GM23338 (cell line): ENCODE results near the gene GNB2. TPM values are rescaled to one million over a fixed set of nuclear protein-coding genes. Genes with fewer than 3 reads are reported as not detected.

ENCODE experiments used
- ATAC-seq: fragments of 200-7000 bp; cut with Tn5 transposase; 3 replicates; pipeline ENCODE4 v1.9.1; 2020
- DNase-seq: peaks from one replicate; pipeline ENCODE4 v3.0.0-alpha.2; 2015; ENCODE audit warnings: low spot score
- H2AFZ ChIP-seq: fragments of 200-600 bp; sonication (generic); 2 replicates; pipeline ENCODE4 v1.8.0; 2016; ENCODE audit warnings: antibody characterized with exemption, mild to moderate bottlenecking, moderate library complexity
- H3F3A ChIP-seq: fragments of 200-600 bp; sonication (generic); replicated peaks from 2 replicates; pipeline ENCODE4 v1.8.0; 2017; ENCODE audit warnings: antibody characterized with exemption, mixed run types, low read depth
- H3K27ac ChIP-seq: fragments of 200-600 bp; sonication (generic); 2 replicates; pipeline ENCODE4 v1.6.1; 2016; ENCODE audit warnings: low read depth
- H3K27me3 ChIP-seq: fragments of 200-600 bp; sonication (generic); 2 replicates; pipeline ENCODE4 v1.8.0; 2016; ENCODE audit warnings: mild to moderate bottlenecking, mixed run types, moderate library complexity; ENCODE audit not compliant: insufficient read depth
- H3K36me3 ChIP-seq: fragments of 200-600 bp; sonication (generic); 2 replicates; pipeline ENCODE4 v1.8.0; 2016; ENCODE audit warnings: mild to moderate bottlenecking; ENCODE audit not compliant: insufficient read depth
- H3K4me1 ChIP-seq: fragments of 200-600 bp; sonication (generic); 2 replicates; pipeline ENCODE4 v1.8.0; 2016; ENCODE audit warnings: mild to moderate bottlenecking, moderate library complexity; ENCODE audit not compliant: insufficient read depth
- H3K4me2 ChIP-seq: fragments of 200-600 bp; sonication (generic); 2 replicates; pipeline ENCODE4 v1.7.1; 2017; ENCODE audit warnings: mixed run types
- H3K4me3 ChIP-seq: fragments of 200-600 bp; sonication (generic); 2 replicates; pipeline ENCODE4 v1.6.1; 2016; ENCODE audit warnings: mixed run types
- H3K79me2 ChIP-seq: fragments of 200-600 bp; sonication (generic); replicated peaks from 2 replicates; pipeline ENCODE4 v1.8.0; 2017; ENCODE audit warnings: mild to moderate bottlenecking; ENCODE audit not compliant: insufficient read depth
- H3K9me2 ChIP-seq: fragments of 200-600 bp; sonication (generic); 2 replicates; pipeline ENCODE4 v1.8.0; 2017; ENCODE audit not compliant: insufficient read depth
- H4K20me1 ChIP-seq: fragments of 200-600 bp; sonication (generic); replicated peaks from 2 replicates; pipeline ENCODE4 v1.8.0; 2017; ENCODE audit warnings: mild to moderate bottlenecking; ENCODE audit not compliant: insufficient read depth
- H3K27ac Mint-ChIP-seq: 2 replicates; pipeline ENCODE4 v1.8.0; 2020; ENCODE audit warnings: inconsistent platforms, mild to moderate bottlenecking, moderate library complexity, mixed read lengths
- H3K27me3 Mint-ChIP-seq: 3 replicates; pipeline ENCODE4 v1.8.0; 2022; ENCODE audit warnings: low read depth, mild to moderate bottlenecking, moderate library complexity, mixed read lengths, inconsistent platforms; ENCODE audit not compliant: insufficient read depth, poor library complexity
- H3K36me3 Mint-ChIP-seq: 3 replicates; pipeline ENCODE4 v1.8.0; 2021; ENCODE audit warnings: low read depth, mild to moderate bottlenecking, inconsistent platforms, moderate library complexity, mixed read lengths
- H3K4me1 Mint-ChIP-seq: 3 replicates; pipeline ENCODE4 v1.8.0; 2020; ENCODE audit warnings: mild to moderate bottlenecking, inconsistent platforms, mixed read lengths
- H3K4me3 Mint-ChIP-seq: 3 replicates; pipeline ENCODE4 v1.8.0; 2021; ENCODE audit warnings: moderate library complexity, mild to moderate bottlenecking, inconsistent platforms, mixed read lengths
- H3K9me3 Mint-ChIP-seq: 3 replicates; pipeline ENCODE4 v1.8.0; 2020; ENCODE audit warnings: moderate library complexity, mild to moderate bottlenecking, inconsistent platforms, mixed read lengths
- CREB1 ChIP-seq: fragments of 250-450 bp; sonication (Bioruptor Pico); IDR thresholded peaks from 2 replicates; pipeline ENCODE4 v1.5.0; 2020; ENCODE audit warnings: low read depth, mild to moderate bottlenecking, moderate library complexity
- EZH2 ChIP-seq: fragments of 200-600 bp; sonication (generic); IDR thresholded peaks from one replicate; pipeline ENCODE4 v1.8.0; 2017; ENCODE audit warnings: antibody characterized with exemption, mild to moderate bottlenecking, low read depth; ENCODE audit not compliant: unreplicated experiment
- EZH2phosphoT487 ChIP-seq: fragments of 200-600 bp; sonication (generic); IDR thresholded peaks from one replicate; pipeline ENCODE4 v1.8.1; 2018; ENCODE audit warnings: antibody characterized with exemption; ENCODE audit not compliant: unreplicated experiment
- JUNB ChIP-seq: IDR thresholded peaks from one replicate; pipeline ENCODE4 v1.6.1; 2016; ENCODE audit warnings: antibody characterized with exemption; ENCODE audit not compliant: unreplicated experiment
- NANOG ChIP-seq: IDR thresholded peaks from 2 replicates; pipeline ENCODE4 v1.6.1; 2016; ENCODE audit warnings: antibody characterized with exemption, borderline replicate concordance
- POLR2AphosphoS5 ChIP-seq: IDR thresholded peaks from 2 replicates; pipeline ENCODE4 v1.6.1; 2016; ENCODE audit warnings: antibody characterized with exemption, low read depth
- STAT1 ChIP-seq: IDR thresholded peaks from one replicate; pipeline ENCODE4 v1.6.1; 2016; ENCODE audit warnings: antibody characterized with exemption; ENCODE audit not compliant: unreplicated experiment
- ZNF114 ChIP-seq: fragments of 250-450 bp; sonication (Bioruptor Pico); IDR thresholded peaks from 2 replicates; pipeline ENCODE4 v1.5.0; 2020; ENCODE audit warnings: mild to moderate bottlenecking, moderate library complexity
- ZNF331 ChIP-seq: fragments of 250-450 bp; sonication (Bioruptor Pico); IDR thresholded peaks from 2 replicates; pipeline ENCODE4 v1.5.0; 2020; ENCODE audit warnings: low read depth, mild to moderate bottlenecking, moderate library complexity
- polyA plus RNA-seq: library from polyadenylated mRNA; unstranded; fragments of >200 nt; fragmentation: Nextera tagmentation; extraction: Ambion mirVana; gene quantifications from 2 replicates; pipeline ENCODE4 v1.2.1, GENCODE V29; 2016
- total RNA-seq: library from RNA; depleted of rRNA; stranded (reverse); fragments of >200 nt; shearing (Covaris generic); gene quantifications from 2 replicates; pipeline ENCODE4 v1.2.3, GENCODE V29; 2014
- TF ChIP-seq, protein P1 (sequence below): IDR thresholded peaks from one replicate; pipeline ENCODE4 v1.6.1; 2018; ENCODE audit warnings: antibody characterized with exemption; ENCODE audit not compliant: unreplicated experiment
- TF ChIP-seq, protein P2 (sequence below): IDR thresholded peaks from 2 replicates; pipeline ENCODE4 v1.6.1; 2016; ENCODE audit warnings: antibody characterized with exemption
- TF ChIP-seq, protein P3 (sequence below), 2 experiments: fragments of 200-600 bp in 1 of 2; sonication (generic) in 1 of 2; conservative IDR thresholded peaks; 2 replicates each; pipeline versions ENCODE4 v1.5.1 to v1.6.1; 2016 to 2017; ENCODE audit warnings: antibody characterized with exemption in 2 of 2, low read depth in 2 of 2, mild to moderate bottlenecking in 2 of 2, moderate library complexity in 1 of 2
- TF ChIP-seq, protein P4 (sequence below): fragments of 250-450 bp; sonication (Bioruptor Pico); IDR thresholded peaks from 2 replicates; pipeline ENCODE4 v1.5.0; 2020; ENCODE audit warnings: mild to moderate bottlenecking, moderate library complexity

GNB2 gene
- total and polyA plus RNA-seq, 2 experiments from 2014 or later, result 112 to 153 TPM

DNA sequence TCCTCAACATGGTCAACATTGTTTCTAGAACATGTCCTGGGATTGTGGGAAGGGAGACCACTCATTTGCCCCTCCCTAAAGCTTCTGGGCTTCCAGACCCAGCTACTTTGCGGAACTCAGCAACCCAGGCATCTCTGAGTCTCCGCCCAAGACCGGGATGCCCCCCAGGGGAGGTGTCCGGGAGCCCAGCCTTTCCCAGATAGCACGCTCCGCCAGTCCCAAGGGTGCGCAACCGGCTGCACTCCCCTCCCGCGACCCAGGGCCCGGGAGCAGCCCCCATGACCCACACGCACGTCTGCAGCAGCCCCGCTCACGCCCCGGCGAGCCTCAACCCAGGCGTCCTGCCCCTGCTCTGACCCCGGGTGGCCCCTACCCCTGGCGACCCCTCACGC lies 46.7 kb downstream of the GNB2 start, which contains the start of gene EPO:
Gene EPO (plus strand): TSS at position 190 of the 392 bp plus-strand sequence. CDS start 513 bp downstream, outside the sequence.
- Mint-ChIP-seq H3K9me3 (peaks cover 2% of the 10 kb centered on the region; the same call in 2 of the 3 replicates), H3K36me3 (no peaks in the 10 kb centered on the region), H3K4me3 (peak within 1 kb of the TSS; percentile 70), H3K27me3 (peaks cover 42% of the 10 kb centered on the region), H3K27ac (no peak within 1 kb of the TSS), H3K4me1 (peaks cover 7% of the 10 kb centered on the region)
- H3K79me2 ChIP-seq, result no peaks in the 10 kb centered on the region
- H3K4me1 ChIP-seq, result peaks cover 9% of the 10 kb centered on the region; the same call in 1 of the 2 replicates
- no peaks in the 10 kb centered on the region for H3K36me3 ChIP-seq
- H3F3A ChIP-seq, result peaks cover 6% of the 10 kb centered on the region; the same call in 1 of the 2 replicates
- H4K20me1 ChIP-seq, result no peaks in the 10 kb centered on the region
- peaks cover 38% of the 10 kb centered on the region for H3K27me3 ChIP-seq
- H3K4me3 ChIP-seq, result peak within 1 kb of the TSS; percentile 74
- DNase-seq, result peak; percentile 33
- TF ChIP-seq POLR2AphosphoS5 (no peak), NANOG (no peak), ZNF331 (CRISPR knock-in tag) (no peak), CREB1 (CRISPR knock-in tag) (no peak), EZH2phosphoT487 (no peak), ZNF114 (CRISPR knock-in tag) (no peak), JUNB (no peak), STAT1 (no peak), EZH2 (no peak)
- TF ChIP-seq, protein P1, sequence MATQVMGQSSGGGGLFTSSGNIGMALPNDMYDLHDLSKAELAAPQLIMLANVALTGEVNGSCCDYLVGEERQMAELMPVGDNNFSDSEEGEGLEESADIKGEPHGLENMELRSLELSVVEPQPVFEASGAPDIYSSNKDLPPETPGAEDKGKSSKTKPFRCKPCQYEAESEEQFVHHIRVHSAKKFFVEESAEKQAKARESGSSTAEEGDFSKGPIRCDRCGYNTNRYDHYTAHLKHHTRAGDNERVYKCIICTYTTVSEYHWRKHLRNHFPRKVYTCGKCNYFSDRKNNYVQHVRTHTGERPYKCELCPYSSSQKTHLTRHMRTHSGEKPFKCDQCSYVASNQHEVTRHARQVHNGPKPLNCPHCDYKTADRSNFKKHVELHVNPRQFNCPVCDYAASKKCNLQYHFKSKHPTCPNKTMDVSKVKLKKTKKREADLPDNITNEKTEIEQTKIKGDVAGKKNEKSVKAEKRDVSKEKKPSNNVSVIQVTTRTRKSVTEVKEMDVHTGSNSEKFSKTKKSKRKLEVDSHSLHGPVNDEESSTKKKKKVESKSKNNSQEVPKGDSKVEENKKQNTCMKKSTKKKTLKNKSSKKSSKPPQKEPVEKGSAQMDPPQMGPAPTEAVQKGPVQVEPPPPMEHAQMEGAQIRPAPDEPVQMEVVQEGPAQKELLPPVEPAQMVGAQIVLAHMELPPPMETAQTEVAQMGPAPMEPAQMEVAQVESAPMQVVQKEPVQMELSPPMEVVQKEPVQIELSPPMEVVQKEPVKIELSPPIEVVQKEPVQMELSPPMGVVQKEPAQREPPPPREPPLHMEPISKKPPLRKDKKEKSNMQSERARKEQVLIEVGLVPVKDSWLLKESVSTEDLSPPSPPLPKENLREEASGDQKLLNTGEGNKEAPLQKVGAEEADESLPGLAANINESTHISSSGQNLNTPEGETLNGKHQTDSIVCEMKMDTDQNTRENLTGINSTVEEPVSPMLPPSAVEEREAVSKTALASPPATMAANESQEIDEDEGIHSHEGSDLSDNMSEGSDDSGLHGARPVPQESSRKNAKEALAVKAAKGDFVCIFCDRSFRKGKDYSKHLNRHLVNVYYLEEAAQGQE, result no peak
- TF ChIP-seq, protein P2, sequence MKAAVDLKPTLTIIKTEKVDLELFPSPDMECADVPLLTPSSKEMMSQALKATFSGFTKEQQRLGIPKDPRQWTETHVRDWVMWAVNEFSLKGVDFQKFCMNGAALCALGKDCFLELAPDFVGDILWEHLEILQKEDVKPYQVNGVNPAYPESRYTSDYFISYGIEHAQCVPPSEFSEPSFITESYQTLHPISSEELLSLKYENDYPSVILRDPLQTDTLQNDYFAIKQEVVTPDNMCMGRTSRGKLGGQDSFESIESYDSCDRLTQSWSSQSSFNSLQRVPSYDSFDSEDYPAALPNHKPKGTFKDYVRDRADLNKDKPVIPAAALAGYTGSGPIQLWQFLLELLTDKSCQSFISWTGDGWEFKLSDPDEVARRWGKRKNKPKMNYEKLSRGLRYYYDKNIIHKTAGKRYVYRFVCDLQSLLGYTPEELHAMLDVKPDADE, result no peak
- TF ChIP-seq, protein P3, sequence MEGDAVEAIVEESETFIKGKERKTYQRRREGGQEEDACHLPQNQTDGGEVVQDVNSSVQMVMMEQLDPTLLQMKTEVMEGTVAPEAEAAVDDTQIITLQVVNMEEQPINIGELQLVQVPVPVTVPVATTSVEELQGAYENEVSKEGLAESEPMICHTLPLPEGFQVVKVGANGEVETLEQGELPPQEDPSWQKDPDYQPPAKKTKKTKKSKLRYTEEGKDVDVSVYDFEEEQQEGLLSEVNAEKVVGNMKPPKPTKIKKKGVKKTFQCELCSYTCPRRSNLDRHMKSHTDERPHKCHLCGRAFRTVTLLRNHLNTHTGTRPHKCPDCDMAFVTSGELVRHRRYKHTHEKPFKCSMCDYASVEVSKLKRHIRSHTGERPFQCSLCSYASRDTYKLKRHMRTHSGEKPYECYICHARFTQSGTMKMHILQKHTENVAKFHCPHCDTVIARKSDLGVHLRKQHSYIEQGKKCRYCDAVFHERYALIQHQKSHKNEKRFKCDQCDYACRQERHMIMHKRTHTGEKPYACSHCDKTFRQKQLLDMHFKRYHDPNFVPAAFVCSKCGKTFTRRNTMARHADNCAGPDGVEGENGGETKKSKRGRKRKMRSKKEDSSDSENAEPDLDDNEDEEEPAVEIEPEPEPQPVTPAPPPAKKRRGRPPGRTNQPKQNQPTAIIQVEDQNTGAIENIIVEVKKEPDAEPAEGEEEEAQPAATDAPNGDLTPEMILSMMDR (conservative IDR thresholded peaks at IDR 0.05; ENCODE audit: low read depth in 2 of 2), result no peak
- TF ChIP-seq, protein P4, sequence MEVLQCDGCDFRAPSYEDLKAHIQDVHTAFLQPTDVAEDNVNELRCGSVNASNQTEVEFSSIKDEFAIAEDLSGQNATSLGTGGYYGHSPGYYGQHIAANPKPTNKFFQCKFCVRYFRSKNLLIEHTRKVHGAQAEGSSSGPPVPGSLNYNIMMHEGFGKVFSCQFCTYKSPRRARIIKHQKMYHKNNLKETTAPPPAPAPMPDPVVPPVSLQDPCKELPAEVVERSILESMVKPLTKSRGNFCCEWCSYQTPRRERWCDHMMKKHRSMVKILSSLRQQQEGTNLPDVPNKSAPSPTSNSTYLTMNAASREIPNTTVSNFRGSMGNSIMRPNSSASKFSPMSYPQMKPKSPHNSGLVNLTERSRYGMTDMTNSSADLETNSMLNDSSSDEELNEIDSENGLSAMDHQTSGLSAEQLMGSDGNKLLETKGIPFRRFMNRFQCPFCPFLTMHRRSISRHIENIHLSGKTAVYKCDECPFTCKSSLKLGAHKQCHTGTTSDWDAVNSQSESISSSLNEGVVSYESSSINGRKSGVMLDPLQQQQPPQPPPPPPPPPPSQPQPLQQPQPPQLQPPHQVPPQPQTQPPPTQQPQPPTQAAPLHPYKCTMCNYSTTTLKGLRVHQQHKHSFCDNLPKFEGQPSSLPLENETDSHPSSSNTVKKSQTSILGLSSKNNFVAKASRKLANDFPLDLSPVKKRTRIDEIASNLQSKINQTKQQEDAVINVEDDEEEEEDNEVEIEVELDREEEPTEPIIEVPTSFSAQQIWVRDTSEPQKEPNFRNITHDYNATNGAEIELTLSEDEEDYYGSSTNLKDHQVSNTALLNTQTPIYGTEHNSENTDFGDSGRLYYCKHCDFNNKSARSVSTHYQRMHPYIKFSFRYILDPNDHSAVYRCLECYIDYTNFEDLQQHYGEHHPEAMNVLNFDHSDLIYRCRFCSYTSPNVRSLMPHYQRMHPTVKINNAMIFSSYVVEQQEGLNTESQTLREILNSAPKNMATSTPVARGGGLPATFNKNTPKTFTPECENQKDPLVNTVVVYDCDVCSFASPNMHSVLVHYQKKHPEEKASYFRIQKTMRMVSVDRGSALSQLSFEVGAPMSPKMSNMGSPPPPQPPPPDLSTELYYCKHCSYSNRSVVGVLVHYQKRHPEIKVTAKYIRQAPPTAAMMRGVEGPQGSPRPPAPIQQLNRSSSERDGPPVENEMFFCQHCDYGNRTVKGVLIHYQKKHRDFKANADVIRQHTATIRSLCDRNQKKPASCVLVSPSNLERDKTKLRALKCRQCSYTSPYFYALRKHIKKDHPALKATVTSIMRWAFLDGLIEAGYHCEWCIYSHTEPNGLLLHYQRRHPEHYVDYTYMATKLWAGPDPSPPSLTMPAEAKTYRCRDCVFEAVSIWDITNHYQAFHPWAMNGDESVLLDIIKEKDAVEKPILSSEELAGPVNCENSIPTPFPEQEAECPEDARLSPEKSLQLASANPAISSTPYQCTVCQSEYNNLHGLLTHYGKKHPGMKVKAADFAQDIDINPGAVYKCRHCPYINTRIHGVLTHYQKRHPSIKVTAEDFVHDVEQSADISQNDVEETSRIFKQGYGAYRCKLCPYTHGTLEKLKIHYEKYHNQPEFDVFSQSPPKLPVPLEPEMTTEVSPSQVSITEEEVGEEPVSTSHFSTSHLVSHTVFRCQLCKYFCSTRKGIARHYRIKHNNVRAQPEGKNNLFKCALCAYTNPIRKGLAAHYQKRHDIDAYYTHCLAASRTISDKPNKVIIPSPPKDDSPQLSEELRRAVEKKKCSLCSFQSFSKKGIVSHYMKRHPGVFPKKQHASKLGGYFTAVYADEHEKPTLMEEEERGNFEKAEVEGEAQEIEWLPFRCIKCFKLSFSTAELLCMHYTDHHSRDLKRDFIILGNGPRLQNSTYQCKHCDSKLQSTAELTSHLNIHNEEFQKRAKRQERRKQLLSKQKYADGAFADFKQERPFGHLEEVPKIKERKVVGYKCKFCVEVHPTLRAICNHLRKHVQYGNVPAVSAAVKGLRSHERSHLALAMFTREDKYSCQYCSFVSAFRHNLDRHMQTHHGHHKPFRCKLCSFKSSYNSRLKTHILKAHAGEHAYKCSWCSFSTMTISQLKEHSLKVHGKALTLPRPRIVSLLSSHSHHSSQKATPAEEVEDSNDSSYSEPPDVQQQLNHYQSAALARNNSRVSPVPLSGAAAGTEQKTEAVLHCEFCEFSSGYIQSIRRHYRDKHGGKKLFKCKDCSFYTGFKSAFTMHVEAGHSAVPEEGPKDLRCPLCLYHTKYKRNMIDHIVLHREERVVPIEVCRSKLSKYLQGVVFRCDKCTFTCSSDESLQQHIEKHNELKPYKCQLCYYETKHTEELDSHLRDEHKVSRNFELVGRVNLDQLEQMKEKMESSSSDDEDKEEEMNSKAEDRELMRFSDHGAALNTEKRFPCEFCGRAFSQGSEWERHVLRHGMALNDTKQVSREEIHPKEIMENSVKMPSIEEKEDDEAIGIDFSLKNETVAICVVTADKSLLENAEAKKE (CRISPR knock-in tag), result no peak
- ATAC-seq, result peak; percentile 37
- H3K9me2 ChIP-seq, result no peaks in the 10 kb centered on the region
- H3K4me2 ChIP-seq, result peak within 1 kb of the TSS; percentile 88
- peak within 1 kb of the TSS; percentile 93 for H2AFZ ChIP-seq
- no peak within 1 kb of the TSS for H3K27ac ChIP-seq
